Globus pallidus (tissue), 1 donor: ENCODE data around the gene TRIM29.

Experiments
- DNase-seq: peaks from one replicate; pipeline ENCODE4 v3.0.0-alpha.2; 2015; ENCODE audit warnings: low spot score

The TRIM29 gene

DNA sequence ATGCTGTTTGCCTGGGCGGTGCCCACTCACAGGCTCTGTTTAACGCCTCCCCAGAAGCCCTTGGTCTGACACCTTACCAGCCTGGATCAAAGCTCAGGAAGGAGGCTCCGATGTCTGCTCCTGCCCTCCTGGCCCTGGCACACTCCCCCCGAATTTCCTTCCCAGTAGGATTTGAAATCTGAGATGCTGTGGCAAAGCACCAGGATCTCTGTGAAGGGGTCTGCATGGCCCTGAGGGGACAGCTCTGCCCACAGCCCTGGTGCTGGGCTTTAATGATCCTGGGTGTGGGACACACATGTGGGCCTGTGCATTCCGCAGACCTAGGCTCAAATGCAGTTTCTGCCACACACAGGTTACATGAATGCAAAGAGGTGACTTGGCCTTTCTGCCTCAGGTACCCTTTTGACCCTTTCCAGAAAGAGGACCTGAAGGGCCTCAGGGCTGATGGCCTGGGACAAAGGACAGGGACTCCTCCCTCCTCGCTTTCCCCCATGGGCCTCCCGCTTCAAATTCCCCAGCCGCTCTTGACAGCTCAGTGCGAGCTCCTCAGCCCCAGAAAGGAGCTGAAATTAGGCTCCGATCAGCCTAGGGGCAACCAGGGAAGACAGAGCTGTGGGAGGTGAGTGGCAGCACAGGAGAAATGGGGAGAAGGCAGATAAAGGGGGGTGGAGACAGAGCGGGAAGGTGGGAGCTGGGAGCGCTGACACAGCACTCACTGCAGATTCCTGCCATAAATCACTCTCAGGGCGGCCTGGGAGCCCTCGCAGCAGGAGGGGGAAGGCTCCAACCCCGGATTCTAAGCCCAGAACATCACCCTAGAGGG lies 41.3 kb downstream of the TRIM29 start:
- DNase-seq: no peak

DNA sequence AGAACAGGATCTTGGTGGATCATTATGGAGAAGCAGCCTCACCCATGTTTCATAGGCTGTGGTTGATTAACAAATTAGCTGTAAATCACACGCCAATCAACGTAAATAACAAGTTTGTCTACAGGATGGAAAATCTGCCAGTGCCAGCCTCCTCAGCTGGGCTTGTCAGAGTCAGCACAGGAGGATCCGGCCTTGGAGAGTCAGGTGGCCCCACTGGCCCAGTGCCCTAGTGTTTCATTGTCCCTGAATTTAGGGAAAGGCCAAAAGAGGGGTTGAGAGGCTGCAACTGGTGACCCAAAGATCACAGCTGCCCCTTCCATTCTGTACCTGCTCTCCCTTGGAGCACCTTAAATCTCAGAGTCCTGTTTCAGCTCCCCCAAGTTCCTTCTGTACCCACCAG lies 42.4 kb downstream of the TRIM29 start:
- DNase-seq: no peak

DNA sequence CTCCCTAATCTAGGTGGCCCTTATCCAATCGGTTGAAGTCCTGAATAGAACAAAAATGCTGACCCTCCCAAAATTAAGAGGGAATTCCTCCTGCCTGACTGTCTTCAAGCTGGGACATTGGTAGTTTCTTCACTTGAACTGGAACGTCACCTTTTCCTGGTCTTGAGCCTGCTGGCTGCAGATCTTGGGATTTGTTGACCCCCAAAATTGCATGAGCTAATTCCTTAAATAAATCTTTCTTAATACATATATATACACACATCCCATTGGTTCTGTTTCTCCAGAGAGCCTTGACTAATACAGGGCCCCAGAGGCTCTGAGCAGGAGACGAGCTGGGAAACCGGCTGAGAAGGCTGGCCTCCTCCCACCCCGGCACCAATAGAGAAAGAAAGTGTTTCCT lies 46.2 kb downstream of the TRIM29 start:
- DNase-seq: no peak

DNA sequence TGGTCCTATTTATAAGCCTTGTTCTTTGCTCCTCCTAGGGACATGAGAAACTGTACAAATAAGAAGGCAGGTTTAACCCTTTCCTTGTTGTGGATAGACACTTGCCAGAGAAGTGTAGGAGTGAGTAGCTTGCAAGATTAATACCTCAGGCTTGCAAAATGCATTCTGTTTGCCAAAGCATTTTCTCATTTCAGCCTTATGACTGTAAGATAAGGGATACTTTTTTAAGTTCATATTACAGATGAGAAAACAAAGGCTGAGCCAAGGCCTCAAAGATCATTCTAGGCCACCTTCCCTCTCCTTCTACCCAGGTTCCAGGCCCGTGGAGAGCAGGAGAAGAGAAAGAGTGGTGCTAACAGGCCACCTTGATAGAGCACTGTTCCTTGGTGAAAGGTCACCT lies 46.8 kb downstream of the TRIM29 start:
- DNase-seq: no peak

DNA sequence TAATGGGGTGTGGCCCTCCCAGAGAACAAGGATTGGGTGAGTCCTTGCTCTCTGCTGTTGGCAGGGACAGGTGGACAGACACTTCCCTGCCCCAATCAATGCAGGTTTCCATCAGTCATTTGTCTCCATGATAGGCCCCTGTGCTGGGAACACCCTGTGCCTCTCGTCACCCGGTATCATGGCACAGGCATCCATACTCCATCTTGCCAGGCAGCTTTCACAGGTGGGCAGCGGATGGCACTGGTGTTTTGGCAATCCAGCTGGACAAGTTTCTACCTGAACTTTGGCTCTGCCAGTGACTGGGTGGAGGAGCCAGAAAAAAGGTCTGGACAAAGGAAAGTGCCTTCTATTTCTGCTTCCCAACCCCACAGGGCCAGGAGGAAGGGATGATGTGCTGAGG lies 47.5 kb downstream of the TRIM29 start:
- no peak for DNase-seq

DNA sequence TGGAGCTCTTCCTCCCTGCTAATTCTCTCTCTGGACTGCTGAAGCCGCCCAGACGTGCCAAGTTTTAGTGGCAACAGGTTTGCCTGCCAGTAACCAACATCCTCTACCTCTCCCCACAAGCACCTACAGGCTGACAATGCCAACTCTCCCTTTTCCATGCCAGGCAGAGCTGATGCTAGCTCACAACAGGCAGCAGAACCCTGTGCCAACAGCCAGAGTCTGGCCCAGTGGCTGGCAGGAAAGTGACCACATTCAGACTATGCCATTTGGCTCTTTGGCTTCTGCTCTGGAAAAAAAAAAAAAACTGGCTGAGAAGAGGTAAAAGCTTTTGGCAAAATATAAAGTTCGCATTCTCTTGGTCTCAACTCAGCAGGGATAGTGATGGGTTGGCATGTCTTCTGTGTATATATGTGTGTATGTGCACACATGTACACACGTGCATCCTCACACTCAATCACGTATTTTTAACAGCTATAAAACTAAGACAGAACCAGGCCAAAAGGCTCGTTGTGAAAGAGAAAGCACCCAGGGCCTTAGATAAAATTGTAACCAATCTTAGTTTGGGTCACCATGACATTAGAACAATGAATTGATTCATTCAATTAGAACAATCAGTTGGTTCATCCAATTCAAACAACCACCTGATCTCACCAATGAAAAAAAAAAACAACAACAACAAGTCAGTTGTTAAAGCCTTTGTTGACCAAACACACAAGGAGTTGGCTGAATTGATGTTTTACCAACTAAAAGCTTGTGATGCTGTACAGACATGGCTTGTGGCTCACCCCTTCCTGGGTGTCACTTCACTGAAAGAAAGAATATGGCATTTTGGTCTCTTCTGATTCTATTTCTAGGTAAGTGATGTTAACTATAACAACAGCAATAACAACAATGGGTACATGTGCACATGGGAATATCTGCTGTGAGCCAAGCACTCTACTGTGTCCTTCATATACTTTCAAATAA lies 48.6 kb downstream of the TRIM29 start:
- peak; percentile 97 for DNase-seq

DNA sequence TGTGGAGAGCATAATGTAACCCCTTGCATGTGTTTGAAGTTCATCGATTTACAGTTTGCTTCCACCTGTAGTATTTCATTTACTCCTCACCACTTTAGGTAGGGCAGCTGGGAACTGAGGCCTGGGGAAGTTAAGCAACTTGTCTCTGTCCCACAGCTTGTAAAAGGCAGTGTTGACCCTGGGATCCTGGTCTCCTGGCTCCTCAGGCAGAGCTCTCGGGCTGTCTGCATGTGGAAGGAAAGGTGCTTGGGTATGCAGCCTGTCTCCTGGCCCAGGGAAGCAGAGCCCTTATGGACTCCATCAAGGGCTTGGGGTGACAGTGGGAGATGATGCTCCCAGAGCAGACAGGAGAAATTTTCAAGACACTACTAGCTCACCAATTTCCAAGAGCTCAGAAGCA lies 49.9 kb downstream of the TRIM29 start:
- no peak for DNase-seq

DNA sequence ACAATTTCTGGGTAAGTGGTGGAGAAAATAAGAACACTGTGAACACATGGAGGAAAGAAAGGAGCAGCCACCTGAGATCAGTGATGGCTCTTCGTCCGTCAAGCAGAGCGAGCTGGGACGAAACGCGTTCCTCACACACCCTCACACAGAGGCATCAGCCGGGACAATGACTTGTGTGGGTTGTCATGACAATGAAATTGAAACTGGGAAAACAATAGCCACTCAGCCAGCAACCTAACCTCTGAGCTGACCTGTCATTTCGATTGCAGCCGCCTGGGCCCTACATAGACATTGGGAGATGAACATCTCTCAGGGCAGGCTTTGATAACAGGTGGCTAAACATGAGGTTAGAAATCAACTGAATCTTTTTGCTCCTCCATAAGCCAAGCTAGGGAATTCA lies 51.3 kb downstream of the TRIM29 start:
- peak; percentile 51 for DNase-seq

DNA sequence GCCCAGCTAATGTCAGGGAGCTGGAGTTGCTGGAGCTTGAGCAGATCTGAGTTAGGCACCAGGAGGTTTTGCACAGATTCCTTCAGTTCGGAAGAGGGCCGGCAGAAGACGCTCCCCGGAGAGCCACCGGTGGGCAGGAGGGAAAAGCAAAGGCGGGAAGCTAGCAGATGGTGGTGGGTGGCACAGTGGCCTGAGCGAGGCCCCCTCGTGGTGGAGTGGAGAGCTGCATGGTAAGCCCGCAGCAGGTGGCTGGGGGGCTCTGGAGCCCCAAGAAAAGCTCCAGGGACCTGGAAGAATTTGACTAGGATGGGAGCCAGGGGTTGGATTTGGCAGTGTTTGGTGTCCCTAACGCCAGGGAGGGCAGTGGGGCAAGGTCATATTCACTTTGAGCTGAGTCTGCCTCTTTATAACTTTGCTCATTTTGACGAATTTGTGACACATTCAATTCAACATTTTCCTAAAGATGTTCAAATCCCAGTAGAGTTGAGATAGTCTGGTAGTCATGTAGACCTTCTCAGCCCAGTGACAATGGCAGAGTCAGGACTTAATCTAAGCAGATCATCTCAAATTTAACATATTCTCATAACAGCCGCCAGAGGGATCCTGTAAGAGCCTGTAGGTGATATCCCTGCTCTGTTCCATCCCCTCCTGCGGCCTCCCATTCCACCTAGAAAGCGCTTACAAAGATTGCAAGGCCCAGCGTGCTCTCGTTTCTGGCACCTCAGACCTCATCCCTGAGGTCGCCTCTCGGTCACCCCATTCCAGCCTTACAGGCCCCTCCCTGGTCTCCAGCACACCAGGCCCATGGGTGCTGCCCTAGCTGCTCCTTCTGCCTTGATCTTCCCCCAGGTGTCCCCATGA lies 57.9 kb downstream of the TRIM29 start:
- DNase-seq: no peak

DNA sequence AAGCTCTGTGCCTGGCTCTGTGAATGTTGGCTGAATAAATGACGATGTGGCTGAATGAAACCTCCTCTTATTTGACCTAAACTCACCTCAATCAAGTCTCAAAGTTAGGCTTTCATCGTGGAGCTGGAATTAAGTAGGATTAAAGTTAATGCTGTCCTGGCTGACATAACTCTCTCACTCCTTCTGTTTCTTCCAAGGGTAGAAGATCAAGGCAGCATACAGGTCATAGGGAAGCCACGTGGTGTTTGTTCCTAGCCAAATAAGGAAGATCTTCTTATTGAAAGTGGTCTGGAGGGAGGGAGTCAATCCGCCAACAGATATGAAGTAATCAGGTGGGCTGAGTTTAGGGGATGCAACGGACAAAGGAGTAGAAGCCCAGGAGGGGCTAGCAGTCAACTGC lies 59.5 kb downstream of the TRIM29 start:
- DNase-seq: no peak

DNA sequence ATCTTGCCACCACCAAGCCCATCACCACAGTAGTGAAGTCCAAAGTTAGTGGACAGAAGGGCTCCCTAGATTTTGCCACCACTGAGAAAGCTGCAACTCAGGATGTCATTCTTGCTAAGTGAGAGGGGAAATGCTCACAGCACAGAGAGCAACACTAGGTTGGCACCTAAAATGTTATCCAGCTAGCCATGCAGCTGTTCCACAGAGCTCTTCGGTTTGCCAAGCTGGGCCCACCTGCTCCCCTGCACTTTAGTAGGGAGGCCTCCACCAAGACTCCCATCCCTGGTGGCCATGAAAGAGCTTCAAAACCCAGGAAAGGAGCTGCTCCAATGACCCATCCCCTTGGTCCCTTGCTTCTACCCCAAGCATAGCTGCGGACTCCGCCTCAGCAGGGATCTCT lies 63.8 kb downstream of the TRIM29 start:
- DNase-seq: no peak

DNA sequence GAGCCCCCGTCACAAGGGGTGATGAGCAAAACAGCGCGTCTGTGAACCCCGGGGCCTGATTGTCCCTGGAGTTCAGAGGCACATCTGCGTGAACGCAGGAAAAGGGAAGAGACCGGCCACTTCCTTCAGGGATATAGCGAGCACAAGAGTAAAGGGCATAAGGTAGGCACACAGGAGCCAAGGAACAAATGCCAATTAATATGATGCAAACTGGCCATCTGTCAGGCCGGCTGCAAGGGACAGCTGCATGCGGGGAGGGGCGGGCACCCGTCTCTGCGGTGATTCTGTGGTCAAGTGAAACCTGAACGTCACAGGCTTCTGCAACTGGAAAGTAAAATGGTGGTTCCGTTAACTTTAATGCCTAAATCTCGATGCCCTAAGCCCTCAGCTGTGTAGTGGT lies 64.7 kb downstream of the TRIM29 start:
- no peak for DNase-seq

DNA sequence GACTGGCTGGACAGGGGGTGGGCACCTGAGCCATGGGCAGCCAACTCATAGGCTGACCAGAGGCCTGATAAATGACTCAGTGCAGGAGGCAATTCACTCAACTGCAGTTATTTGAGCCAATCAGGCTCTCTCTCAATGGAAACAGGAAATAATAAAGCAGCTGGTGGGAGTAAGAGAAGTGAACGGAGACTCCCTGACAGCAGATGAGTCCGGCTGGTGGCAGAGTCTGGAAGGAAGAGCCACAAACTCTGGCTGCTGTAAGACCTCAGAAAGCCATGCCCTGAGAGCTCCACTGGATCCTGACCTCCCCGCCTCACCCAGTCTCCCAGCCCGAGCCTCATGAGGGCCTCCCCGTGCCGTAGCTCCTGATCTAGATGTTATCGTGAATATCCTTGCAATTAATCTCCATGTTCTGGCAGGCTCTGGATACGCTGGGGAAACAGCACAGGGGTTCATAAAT lies 69.8 kb downstream of the TRIM29 start:
- no peak for DNase-seq

DNA sequence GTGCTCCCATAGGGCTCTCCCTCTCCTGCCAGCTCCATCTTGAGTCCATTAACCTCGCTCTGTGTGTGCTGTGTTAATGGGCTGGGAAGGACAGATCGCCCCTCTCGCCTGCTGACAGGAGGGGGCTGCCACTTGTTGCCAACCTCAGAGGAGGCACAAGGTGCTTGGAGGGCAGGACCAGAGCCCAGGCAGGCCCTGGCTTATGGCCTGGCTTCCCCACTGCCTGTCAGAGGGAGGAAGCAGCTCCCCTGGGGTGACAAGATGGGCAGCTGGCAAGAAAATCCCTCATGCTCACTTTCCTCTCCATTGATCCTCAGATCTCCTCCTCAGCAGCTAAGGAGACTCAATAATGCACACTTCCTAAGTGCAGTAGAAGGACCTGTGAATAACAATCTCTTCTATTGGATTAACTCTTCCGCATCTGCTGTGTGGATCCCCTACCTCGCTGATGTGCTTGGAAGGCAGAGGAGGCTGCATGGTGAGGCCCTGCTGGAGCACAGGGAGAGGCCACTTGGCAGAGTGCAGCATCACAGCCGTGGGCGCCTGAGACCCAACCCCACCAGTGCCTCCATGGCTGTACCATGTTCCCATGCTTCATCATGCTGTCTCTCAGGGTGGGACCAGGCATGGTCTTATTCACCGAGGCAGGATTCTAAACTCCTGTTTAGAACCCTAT lies 70.3 kb downstream of the TRIM29 start:
- DNase-seq: no peak

DNA sequence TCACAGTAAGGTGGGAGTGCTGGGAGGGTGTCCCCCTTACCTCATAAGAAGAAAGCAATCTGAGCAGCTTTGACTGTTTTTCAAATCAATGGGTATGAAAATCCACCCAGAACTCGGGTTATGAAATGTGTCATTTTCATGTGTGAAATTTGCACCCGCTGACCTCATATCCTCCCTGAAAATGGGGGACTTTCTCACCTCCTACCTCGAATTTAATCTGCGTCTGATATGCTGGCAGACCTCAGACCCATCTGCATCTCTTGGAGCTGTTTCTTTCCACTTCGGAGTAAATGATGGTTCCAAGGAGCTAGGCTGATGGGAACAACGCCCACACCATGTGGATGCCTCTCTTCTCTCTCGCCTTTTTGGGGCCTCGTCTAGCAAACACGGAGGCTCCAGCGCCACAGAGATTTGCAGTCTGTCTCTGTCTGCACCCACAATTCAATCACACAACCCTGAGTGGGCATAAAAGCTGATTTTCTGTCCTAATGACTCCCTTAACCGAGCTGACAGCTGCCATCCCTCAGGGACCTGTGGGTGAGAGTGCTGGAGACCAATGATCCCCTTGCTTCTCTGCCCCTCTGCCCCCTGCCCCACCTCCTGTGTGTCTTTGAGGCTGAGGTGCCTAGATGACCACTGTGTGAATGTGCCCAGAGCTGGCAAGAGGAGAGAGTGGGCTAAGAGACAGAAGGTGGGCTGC lies 71.0 kb downstream of the TRIM29 start:
- no peak for DNase-seq

DNA sequence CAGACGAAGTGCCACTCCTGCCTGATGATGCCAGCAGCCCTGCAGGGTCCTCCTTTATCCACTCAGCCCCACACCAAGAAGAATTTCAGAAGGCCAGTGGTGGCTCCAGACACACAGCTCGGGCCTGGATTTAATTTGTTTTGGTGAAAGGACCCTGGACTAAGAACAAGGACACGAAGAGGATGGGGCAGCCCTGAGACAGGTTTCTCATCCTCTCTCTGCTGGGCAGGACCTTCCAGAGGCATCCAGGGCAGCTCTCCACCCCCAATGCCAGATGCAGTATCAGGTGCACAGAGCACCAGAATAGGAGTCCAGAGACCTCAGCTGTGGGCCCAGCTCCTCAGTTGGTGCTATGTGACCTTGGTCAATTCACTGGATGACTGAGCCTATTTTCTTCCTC lies 72.0 kb downstream of the TRIM29 start:
- no peak for DNase-seq

DNA sequence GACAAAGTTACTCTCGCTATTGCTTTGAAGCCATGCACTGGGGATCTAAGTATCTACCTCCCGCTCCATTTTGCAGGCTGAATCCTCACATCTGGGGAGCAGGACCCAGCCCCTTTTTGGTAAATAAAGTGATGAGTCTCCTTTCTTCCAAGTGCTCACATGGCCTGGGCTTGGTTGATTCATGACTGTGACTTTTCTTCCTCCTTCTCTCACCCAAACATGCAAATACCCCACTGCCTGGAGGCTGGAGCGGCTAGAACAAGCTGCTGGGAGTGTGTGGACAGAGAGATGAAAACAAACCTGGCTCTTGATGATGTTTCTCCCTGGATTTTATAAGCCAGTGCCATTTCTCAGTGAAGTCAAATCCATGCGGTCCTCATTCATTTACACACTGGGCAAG lies 72.7 kb downstream of the TRIM29 start:
- DNase-seq: no peak

DNA sequence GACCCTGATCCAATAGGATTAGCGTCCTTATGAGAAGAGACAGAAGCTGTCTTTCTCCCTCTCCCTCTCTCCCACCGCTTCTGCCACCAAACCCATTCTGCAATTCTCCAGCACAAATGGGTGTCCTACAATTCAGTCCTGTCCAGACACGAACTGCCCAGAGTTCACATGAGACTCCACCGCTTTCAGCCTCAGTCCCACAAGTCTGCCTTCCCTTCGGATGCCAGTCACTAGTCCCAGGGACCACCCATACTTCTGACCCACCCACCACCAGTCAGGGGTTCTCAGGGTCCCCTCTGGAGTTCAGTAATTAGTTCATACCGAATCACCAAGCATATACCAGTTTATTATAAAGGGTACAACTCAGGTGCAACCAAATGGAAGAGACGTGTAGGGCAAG lies 73.6 kb downstream of the TRIM29 start:
- no peak for DNase-seq

DNA sequence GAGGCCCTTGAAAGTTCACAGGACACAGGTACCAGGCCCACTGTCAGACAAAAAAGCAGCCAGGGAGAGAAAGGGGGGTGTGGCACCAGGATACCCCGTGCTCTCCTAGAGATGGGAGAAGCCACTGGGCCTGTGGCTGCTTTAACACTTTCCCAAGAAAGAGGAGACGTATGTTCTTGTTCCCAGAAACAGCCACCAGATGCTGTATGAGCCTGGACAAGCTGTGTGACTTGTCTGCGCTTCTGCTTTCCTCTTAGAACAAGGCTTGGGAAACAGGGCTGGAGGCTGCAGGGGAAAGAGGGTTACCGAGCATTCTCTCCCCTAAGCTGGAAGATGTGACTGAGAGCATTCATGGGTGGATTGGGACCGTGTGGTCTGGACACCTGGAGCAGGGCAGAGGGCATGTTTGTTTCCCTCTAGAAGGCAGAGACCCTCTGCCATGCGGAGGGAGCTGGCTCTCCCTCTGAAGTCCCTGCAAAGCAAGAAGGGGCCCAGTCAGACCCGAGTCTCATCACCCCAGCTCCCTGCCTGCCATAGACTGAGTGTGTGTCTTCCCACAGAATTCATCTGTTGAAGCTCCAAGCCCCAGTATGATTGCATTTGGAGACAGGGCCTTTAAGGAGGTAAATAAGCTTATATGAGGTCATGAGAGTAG lies 74.1 kb downstream of the TRIM29 start:
- DNase-seq: no peak

DNA sequence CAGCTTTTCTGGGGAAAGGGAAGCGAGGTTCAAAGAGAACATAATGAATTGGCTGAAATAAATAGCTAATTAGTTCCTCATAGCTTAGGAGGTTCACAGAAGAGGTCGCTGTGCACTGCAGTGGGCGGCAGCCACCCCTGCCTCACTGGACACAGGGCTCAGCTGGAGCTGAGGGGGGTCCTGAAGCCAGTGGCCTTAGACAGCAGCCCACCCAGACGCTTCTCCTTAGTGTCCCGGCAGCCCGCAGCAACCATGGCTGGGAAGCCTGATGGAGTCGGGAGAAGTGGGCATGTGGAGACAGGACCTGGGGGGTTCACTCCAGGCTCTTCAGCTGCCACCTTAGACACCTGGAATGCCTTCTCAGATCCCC lies 75.4 kb downstream of the TRIM29 start:
- no peak for DNase-seq
